Measurements from ENCODE around the gene ENOSF1. TPM values are rescaled to one million over a fixed set of nuclear protein-coding genes. Genes with fewer than 3 reads are reported as not detected.

The ENOSF1 gene
- total and polyA plus RNA-seq, 2 of the 13 experiments (the other 11 are each of a cell fraction or from before 2014, with no cell fraction given), result 37.6 to 40.1 TPM

- TF ChIP-seq ZNF580 (CRISPR knock-in tag; IDR thresholded peaks at IDR 0.05; ENCODE audit: borderline replicate concordance, low read depth) (no peak), HMGA1 (CRISPR knock-in tag; conservative IDR thresholded peaks at IDR 0.05) (no peak), TGIF2 (CRISPR knock-in tag; IDR thresholded peaks at IDR 0.05) (0 out of 2 replicates have a peak, but pooled peaks have one; percentile 50), EED (CRISPR knock-in tag; IDR thresholded peaks at IDR 0.05) (no peak), ZBTB21 (CRISPR knock-in tag; IDR thresholded peaks at IDR 0.05) (no peak; the same call in 1 of the 2 replicates), PPARG (CRISPR knock-in tag; conservative IDR thresholded peaks at IDR 0.05) (no peak), ZNF224 (CRISPR knock-in tag; IDR thresholded peaks at IDR 0.05) (0 out of 2 replicates have a peak, but pooled peaks have one; percentile 17), ATF2 (CRISPR knock-in tag; IDR thresholded peaks at IDR 0.05) (no peak), HNF1B (CRISPR knock-in tag; IDR thresholded peaks at IDR 0.05) (no peak), DMAP1 (CRISPR knock-in tag; IDR thresholded peaks at IDR 0.05) (no peak), PCBP1 (IDR thresholded peaks at IDR 0.05; ENCODE audit: borderline replicate concordance, low read depth, low read length) (no peak), NAIF1 (CRISPR knock-in tag; IDR thresholded peaks at IDR 0.05; ENCODE audit: borderline replicate concordance) (peak; percentile 92), MAFG (CRISPR knock-in tag; IDR thresholded peaks at IDR 0.05) (no peak), NCOA5 (CRISPR knock-in tag; IDR thresholded peaks at IDR 0.05) (no peak), HNRNPK (IDR thresholded peaks at IDR 0.05; ENCODE audit: low read depth, low read length, poor library complexity, severe bottlenecking) (no peak), FOXC1 (CRISPR knock-in tag; IDR thresholded peaks at IDR 0.05; ENCODE audit: borderline replicate concordance) (0 out of 2 replicates have a peak, but pooled peaks have one; percentile 47), YEATS2 (CRISPR knock-in tag; IDR thresholded peaks at IDR 0.05; ENCODE audit: borderline replicate concordance) (0 out of 2 replicates have a peak, but pooled peaks have one; percentile 4), TFDP2 (CRISPR knock-in tag; IDR thresholded peaks at IDR 0.05) (peak; percentile 56), ZNF256 (CRISPR knock-in tag; conservative IDR thresholded peaks at IDR 0.05) (no peak), TIGD3 (CRISPR knock-in tag; IDR thresholded peaks at IDR 0.05; ENCODE audit: borderline replicate concordance) (no peak), ZNF430 (CRISPR knock-in tag; IDR thresholded peaks at IDR 0.05) (0 out of 2 replicates have a peak, but pooled peaks have one; percentile 22), ZBTB14 (CRISPR knock-in tag; IDR thresholded peaks at IDR 0.05) (no peak), CBX2 (IDR thresholded peaks at IDR 0.05; ENCODE audit: low read depth, low read length) (no peak), CBX2 (CRISPR knock-in tag; IDR thresholded peaks at IDR 0.05; ENCODE audit: low read depth) (no peak)
These were observed 601 bp downstream of the ENOSF1 start (continued) for GRCh38 chr18:711657-712400.

Measured in HepG2 (cell line).